KG1 (cell line): ENCODE results near the gene SRSF8.

Source experiments
- DNase-seq: peaks from one replicate; lab custom pipeline; 2025; lab: John Stamatoyannopoulos, UW

Gene SRSF8

GRCh38 chr11:95068549-95068948 is 1.8 kb downstream of the SRSF8 start:
- DNase-seq, result peak; percentile 71

DNA sequence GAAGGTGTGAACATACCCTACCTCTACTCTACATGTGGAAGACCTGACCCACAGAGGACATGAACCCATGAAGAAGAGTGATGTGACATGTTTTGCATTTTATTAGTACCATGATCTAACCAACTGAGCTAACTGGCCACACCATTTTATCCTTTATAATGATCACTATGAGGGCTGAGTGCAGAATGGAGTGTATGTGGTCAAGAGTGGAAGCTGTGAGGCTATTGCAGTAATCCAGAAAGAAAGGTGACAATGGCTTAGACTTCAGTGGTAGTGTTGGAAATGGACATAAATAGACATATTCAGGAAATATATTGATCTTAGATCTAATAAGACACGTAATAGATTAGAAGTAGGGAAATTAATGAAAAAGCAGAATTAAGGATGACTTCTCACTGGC is 3.8 kb downstream of the SRSF8 start:
- no peak for DNase-seq

DNA sequence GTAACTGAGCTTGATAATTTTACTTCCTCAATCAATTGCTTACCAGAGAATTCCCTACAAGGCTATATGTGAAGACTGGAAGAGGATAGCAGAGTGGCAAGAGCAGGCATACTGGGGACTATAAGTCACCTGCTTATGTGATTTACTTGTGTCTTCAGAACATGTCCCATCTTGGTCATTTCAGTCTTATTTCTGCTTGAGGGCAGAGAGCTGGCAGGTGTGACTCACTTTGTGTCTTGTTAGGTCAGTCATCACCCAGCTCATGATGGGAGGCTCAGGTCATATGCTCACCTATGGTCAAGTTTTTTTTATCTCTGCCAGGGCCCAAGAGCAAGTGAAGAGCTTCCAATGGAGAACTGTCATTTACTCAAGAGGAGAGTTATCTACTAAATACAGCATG is 6.2 kb downstream of the SRSF8 start:
- no peak for DNase-seq

DNA sequence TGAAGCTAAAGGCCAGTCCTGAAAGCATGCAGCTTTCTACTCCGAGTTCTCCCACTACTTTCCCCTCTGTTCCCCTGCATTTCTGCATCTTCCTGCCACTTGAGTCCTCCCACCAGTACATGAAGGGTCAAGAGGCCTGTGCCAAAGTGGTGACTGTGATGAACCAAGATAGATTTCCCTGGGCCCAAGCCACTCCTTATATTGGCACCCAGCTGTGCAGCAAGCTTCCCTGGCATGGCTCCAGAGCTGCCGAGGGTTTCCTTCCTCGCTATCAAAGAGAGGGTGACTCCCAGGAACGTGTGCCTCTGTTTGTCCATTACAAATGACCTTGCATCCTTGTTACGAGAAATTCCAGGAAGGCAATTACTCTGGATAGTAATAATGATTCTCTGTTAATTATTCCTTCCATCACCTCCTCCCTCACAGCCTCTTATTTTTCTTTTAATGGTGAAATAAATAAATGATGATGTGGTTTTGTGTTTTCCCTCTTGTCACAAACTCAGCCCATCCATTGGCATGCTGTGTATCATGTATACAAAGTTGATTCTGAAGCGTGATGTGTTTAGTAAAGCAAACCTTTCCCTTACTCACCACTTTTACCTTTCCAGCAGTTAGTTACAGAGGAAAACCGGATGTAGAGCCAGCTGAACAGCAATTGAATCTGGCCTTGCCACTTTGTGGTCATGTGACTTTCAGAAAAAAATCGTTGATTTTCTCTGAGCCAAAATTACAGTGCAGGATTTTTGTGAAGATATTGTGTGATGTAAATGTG is 8.3 kb downstream of the SRSF8 start:
- DNase-seq, result no peak

- no peak for DNase-seq
Observed at GRCh38 chr11:95076416-95076815, 9.7 kb downstream of the SRSF8 start.

GRCh38 chr11:95076981-95077380 is 10.3 kb downstream of the SRSF8 start:
- no peak for DNase-seq

DNA sequence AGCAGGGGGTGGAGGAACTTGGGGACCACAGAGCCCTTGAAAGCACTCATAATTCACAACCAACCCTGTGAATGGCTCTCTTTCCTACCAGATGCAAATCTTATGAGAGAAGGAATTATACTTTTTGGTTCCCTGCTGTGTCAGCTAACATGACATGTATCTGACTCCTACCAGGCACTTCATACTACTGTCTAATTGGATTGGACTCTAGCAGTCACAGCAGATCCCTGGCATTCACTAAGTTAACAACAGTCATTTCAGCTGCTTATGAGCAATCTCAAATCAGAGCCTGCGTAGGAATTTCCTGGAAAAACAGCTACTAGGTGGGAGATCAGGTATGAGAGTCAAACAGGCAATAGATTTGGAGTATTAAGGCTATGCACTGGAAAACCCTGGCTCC is 11.8 kb downstream of the SRSF8 start:
- no peak for DNase-seq

GRCh38 chr11:95081010-95081409 is 14.3 kb downstream of the SRSF8 start:
- DNase-seq, result no peak

DNA sequence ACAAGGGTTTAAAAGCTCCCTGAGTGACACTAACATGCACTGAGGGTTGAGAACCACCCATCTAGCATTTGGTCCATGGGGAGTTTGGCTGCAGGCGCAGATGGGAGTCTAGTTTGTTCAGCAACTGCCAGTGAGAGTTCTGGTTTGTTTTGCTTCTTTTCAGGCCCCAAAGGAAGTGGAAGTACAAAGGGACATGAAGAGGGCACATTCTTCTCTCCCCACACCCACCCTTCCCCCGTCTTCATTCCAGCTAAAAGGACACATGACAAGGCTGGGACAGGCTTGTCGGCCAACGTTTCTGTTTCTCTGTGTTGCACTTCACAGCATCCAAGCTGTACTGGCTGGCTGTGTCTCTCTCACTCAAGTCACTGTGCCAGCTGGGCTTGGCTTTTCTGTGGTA is 14.7 kb downstream of the SRSF8 start:
- no peak for DNase-seq

- DNase-seq, result no peak
Observed at GRCh38 chr11:95082576-95083001, 15.9 kb downstream of the SRSF8 start.

GRCh38 chr11:95084509-95084908 is 17.8 kb downstream of the SRSF8 start:
- DNase-seq, result no peak

GRCh38 chr11:95085117-95085816 is 18.5 kb downstream of the SRSF8 start:
- DNase-seq, result no peak

DNA sequence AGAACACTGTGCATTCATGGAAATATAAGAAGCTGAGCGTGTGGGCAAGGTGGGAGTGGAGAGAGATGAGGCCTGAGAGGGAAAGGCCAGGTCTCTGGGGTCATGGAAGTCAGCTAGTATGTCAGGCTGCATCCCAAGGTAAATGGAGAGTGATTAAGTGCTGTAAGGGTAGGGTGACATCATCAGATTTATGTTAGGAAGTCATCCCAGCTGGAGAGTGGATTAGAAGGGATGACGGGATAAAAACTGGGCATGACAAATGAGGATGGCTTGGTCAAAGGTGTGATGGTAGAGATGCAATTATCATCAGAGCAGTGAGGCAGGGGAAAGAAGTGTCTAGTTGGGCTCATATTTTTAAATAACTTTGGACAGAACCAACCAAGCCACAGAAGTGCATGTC is 19.4 kb downstream of the SRSF8 start:
- no peak for DNase-seq

DNA sequence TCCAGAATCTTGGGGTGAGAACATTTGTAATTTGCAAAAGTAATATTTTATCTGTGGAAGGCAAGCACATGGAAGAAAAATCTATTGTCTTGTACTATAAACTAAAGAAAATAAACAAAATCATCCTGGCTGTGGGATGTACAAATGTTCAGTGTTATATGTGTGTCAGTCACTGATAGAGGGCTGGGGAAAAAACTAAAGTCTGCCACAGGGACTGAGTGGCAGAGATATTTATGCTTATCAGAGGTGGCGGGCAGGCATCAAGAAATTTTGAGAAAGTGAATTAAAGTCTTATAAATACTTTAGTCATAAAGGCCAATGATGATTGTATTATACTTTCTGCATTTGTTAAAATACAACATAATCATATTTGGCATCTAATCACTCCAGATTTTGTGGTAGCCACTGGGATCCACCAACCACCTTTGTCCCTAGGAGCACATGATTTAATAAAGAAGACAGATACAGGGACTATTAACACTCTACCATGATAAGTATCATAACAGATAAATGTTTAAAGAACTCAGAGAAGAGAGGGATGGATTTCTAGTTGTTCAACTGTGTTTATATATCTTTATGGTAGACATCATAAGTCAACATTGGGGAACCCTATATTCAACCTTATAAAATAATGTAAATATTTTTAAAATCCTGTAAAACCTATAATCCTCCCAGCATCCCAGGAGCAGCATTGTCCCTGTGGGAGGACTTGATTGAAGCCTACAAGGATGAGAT is 20.3 kb downstream of the SRSF8 start:
- no peak for DNase-seq

DNA sequence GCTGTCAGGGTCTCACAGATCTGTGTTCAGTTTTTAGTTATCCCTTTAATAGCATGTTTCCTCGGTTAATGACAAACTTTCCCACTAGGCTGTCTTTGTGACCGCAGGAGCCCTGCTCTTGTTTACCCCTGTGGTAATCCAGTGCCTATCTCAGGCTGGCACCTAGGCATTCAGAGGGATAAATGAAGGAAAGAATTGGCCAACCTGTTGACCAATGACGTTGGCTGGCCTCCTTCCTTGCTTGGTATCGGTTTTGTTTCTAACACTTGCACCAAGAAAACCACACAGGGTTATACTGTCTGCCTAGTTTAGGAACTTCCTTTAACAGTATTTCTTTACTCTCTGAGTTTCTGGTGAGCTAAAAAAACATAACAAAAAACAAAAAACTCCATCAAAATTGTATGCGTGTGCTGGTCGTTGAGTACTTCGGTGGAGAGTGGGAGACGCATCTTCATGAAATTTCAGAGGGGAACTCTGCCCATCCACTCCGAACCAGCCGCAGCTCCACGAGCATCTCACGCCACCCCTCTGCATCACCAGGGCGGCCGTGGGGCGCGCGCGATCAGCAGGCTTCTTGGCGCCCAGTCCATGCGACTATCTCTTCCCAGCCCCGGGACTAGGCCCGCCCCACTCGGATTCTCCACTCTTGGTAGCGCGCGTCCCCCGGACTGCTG is 22.4 kb downstream of the SRSF8 start:
- no peak for DNase-seq

DNA sequence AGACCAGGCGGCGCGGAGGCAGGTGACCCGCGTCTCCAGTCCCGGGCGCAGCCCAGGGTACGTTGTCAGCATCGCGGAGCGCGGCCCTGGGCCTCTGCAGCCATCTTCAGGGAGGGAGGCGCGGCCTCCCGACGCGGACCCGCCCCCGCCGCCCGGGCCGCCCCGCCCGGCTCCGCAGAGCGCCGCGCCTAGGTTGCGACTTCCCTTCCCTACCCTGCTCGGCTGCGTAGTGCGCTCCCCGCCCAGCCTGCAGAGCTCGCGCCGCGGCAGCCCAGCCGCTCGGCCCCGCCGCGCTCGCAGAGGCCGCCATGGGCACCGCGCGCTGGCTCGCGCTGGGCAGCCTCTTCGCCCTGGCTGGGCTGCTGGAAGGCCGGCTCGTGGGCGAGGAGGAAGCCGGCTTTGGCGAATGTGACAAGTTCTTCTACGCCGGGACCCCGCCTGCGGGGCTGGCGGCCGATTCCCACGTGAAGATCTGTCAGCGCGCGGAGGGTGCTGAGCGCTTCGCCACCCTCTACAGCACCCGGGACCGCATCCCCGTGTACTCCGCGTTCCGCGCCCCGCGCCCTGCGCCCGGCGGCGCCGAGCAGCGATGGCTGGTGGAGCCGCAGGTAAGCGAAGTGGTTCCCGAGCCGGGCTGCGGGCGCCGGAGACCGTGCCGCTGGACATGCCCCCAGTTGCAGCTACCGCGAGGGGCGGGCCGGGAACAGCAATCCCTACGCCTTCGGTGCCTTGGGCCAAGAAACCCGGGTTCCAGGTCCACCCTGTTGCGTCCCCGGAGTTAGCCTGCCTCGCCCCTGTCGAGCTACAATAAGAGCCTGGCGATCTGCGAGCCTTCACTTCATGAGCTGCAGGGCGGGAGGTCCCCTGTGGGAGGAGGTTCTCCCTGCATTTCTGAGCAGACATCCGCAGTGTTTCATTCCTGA is 23.2 kb downstream of the SRSF8 start, which contains the start of gene ENDOD1:
Gene ENDOD1 (plus strand): TSS at position 227 of the 923 bp plus-strand sequence. CDS start 82 bp downstream, at position 309.
- peak; percentile 84 for DNase-seq

GRCh38 chr11:95091663-95092180 is 25.0 kb downstream of the SRSF8 start:
- DNase-seq, result no peak

GRCh38 chr11:95092549-95093324 is 26.0 kb downstream of the SRSF8 start:
- DNase-seq, result no peak

- DNase-seq, result no peak
Observed at GRCh38 chr11:95093548-95093947, 26.8 kb downstream of the SRSF8 start.
